ENCODE data around the gene ARL16.

The ARL16 gene

GRCh38 chr17:81666092-81666341 is 17.6 kb downstream of the ARL16 start:
- DNase-seq: no peak

- DNase-seq: peak; percentile 61
Measured at GRCh38 chr17:81665205-81666091, 18.1 kb downstream of the ARL16 start.

GRCh38 chr17:81664051-81664470 is 19.5 kb downstream of the ARL16 start:
- no peak for DNase-seq

GRCh38 chr17:81662002-81662401 is 21.6 kb downstream of the ARL16 start:
- no peak for DNase-seq

- DNase-seq: no peak
Measured at GRCh38 chr17:81660441-81660840, 23.2 kb downstream of the ARL16 start.

GRCh38 chr17:81659038-81659437 is 24.6 kb downstream of the ARL16 start:
- DNase-seq: no peak

- DNase-seq: no peak
Measured at GRCh38 chr17:81656835-81657234, 26.8 kb downstream of the ARL16 start.

- DNase-seq: no peak
Measured at GRCh38 chr17:81656118-81656743, 27.4 kb downstream of the ARL16 start, which contains the start of gene PDE6G. Gene PDE6G (minus strand): TSS chr17:81656542. CDS start chr17:81653305, 3,237 bp downstream.

GRCh38 chr17:81655378-81656117 is 28.0 kb downstream of the ARL16 start:
- no peak for DNase-seq

- no peak for DNase-seq
Measured at GRCh38 chr17:81652906-81653771, 30.5 kb downstream of the ARL16 start.

GRCh38 chr17:81651692-81652091 is 31.9 kb downstream of the ARL16 start:
- DNase-seq: no peak

GRCh38 chr17:81650951-81651350 is 32.6 kb downstream of the ARL16 start:
- DNase-seq: no peak

GRCh38 chr17:81648707-81649085 is 34.9 kb downstream of the ARL16 start:
- DNase-seq: no peak

- DNase-seq: no peak
Measured at GRCh38 chr17:81648013-81648706, 35.4 kb downstream of the ARL16 start.

- DNase-seq: no peak
Measured at GRCh38 chr17:81647640-81648012, 36.0 kb downstream of the ARL16 start.

- no peak for DNase-seq
Measured at GRCh38 chr17:81646869-81647600, 36.6 kb downstream of the ARL16 start.

- DNase-seq: no peak
Measured at GRCh38 chr17:81644976-81645952, 38.3 kb downstream of the ARL16 start.

- DNase-seq: no peak
Measured at GRCh38 chr17:81644496-81644895, 39.1 kb downstream of the ARL16 start.

GRCh38 chr17:81641825-81642489 is 41.6 kb downstream of the ARL16 start:
- no peak for DNase-seq

- DNase-seq: no peak
Measured at GRCh38 chr17:81640011-81640410, 43.6 kb downstream of the ARL16 start.
